Measurements from ENCODE around the gene CAMTA1. TPM values are rescaled to one million over a fixed set of nuclear protein-coding genes. Genes with fewer than 3 reads are reported as not detected.

The CAMTA1 gene
- total RNA-seq, 1 donor from 2014 or later: 99.0 TPM

GRCh38 chr1:7475691-7476090 lies 690.4 kb downstream of the CAMTA1 start:
- Mint-ChIP-seq H3K27ac (no peak overlapping the region), H3K36me3 (ENCODE audit: insufficient read depth) (no peaks in the 10 kb centered on the region), H3K4me3 (ENCODE audit: low read depth) (no peak overlapping the region), H3K27me3 (peaks cover 3% of the 10 kb centered on the region), H3K4me1 (ENCODE audit: low read depth) (no peaks in the 10 kb centered on the region), H3K9me3 (ENCODE audit: low read depth) (no peaks in the 10 kb centered on the region)
- DNase-seq (ENCODE audit: low spot score, unreplicated experiment): no peak
- no peak for TF ChIP-seq CTCF (IDR thresholded peaks at IDR 0.05; ENCODE audit: unreplicated experiment)

GRCh38 chr1:7476402-7476801 lies 691.1 kb downstream of the CAMTA1 start:
- DNase-seq (ENCODE audit: low spot score, unreplicated experiment): no peak
- no peak for TF ChIP-seq CTCF (IDR thresholded peaks at IDR 0.05; ENCODE audit: unreplicated experiment)
- H3K9me3 Mint-ChIP-seq (ENCODE audit: low read depth): no peaks in the 10 kb centered on the region

GRCh38 chr1:7476861-7477547 lies 691.8 kb downstream of the CAMTA1 start:
- no peak for TF ChIP-seq CTCF (IDR thresholded peaks at IDR 0.05; ENCODE audit: unreplicated experiment)
- Mint-ChIP-seq H3K27me3 (peaks cover 3% of the 10 kb centered on the region), H3K27ac (no peak overlapping the region), H3K9me3 (ENCODE audit: low read depth) (no peaks in the 10 kb centered on the region), H3K4me3 (ENCODE audit: low read depth) (no peak overlapping the region), H3K4me1 (ENCODE audit: low read depth) (no peaks in the 10 kb centered on the region), H3K36me3 (ENCODE audit: insufficient read depth) (no peaks in the 10 kb centered on the region)
- no peak for DNase-seq (ENCODE audit: low spot score, unreplicated experiment)

More at GRCh38 chr1:7476402-7476801, 691.1 kb downstream of the CAMTA1 start:
- Mint-ChIP-seq H3K27me3 (peaks cover 3% of the 10 kb centered on the region), H3K36me3 (ENCODE audit: insufficient read depth) (no peaks in the 10 kb centered on the region), H3K4me1 (ENCODE audit: low read depth) (no peaks in the 10 kb centered on the region), H3K27ac (no peak overlapping the region), H3K4me3 (ENCODE audit: low read depth) (no peak overlapping the region)

GRCh38 chr1:7477593-7477992 lies 692.3 kb downstream of the CAMTA1 start:
- DNase-seq (ENCODE audit: low spot score, unreplicated experiment): no peak
- H3K4me3 Mint-ChIP-seq (ENCODE audit: low read depth): no peak overlapping the region
- H3K9me3 Mint-ChIP-seq (ENCODE audit: low read depth): no peaks in the 10 kb centered on the region
- H3K36me3 Mint-ChIP-seq (ENCODE audit: insufficient read depth): no peaks in the 10 kb centered on the region
- H3K27ac Mint-ChIP-seq: no peak overlapping the region
- H3K27me3 Mint-ChIP-seq: peaks cover 3% of the 10 kb centered on the region
- TF ChIP-seq CTCF (IDR thresholded peaks at IDR 0.05; ENCODE audit: unreplicated experiment): no peak
- H3K4me1 Mint-ChIP-seq (ENCODE audit: low read depth): no peaks in the 10 kb centered on the region

- H3K27me3 Mint-ChIP-seq: peaks cover 7% of the 10 kb centered on the region
- no peak overlapping the region for H3K4me3 Mint-ChIP-seq (ENCODE audit: low read depth)
- TF ChIP-seq CTCF (IDR thresholded peaks at IDR 0.05; ENCODE audit: unreplicated experiment): no peak
- H3K27ac Mint-ChIP-seq: no peak overlapping the region
- no peaks in the 10 kb centered on the region for H3K4me1 Mint-ChIP-seq (ENCODE audit: low read depth)
- H3K36me3 Mint-ChIP-seq (ENCODE audit: insufficient read depth): no peaks in the 10 kb centered on the region
- no peaks in the 10 kb centered on the region for H3K9me3 Mint-ChIP-seq (ENCODE audit: low read depth)
- DNase-seq (ENCODE audit: low spot score, unreplicated experiment): no peak
Measured at GRCh38 chr1:7478142-7478790, 693.0 kb downstream of the CAMTA1 start.

Data from progenitor cell of endocrine pancreas (in vitro differentiated cells).